ENCODE data around the gene CHN2.

The CHN2 gene

GRCh38 chr7:29444267-29444666 lies 249.7 kb downstream of the CHN2 start:
- Histone ChIP-seq H4K20me1 (ENCODE audit: insufficient read depth) (no peaks in the 10 kb centered on the region), H3K27ac (no peak overlapping the region), H3K4me3 (IDR thresholded peaks at IDR 0.05; ENCODE audit: insufficient read depth, low read depth, low read length) (no peak overlapping the region), H3K36me3 (ENCODE audit: insufficient read depth) (no peaks in the 10 kb centered on the region), H2AFZ (ENCODE audit: low read depth) (no peak overlapping the region), H3K4me1 (ENCODE audit: low read depth, poor library complexity, severe bottlenecking) (peaks cover 14% of the 10 kb centered on the region), H3K27me3 (ENCODE audit: insufficient read depth, low read depth) (no peaks in the 10 kb centered on the region), H3K4me2 (no peak overlapping the region), H3K9ac (no peak overlapping the region), H3K79me2 (ENCODE audit: insufficient read depth, low read depth) (no peaks in the 10 kb centered on the region)
- TF ChIP-seq CTCF (conservative IDR thresholded peaks at IDR 0.05; ENCODE audit: low read depth, low read length) = no peak

- Histone ChIP-seq H3K27ac (no peak overlapping the region), H3K79me2 (ENCODE audit: insufficient read depth, low read depth) (no peaks in the 10 kb centered on the region), H3K4me2 (no peak overlapping the region), H3K36me3 (ENCODE audit: insufficient read depth) (no peaks in the 10 kb centered on the region), H3K9ac (no peak overlapping the region), H3K4me1 (ENCODE audit: low read depth, poor library complexity, severe bottlenecking) (peaks cover 14% of the 10 kb centered on the region), H2AFZ (ENCODE audit: low read depth) (no peak overlapping the region), H3K4me3 (IDR thresholded peaks at IDR 0.05; ENCODE audit: insufficient read depth, low read depth, low read length) (no peak overlapping the region), H4K20me1 (ENCODE audit: insufficient read depth) (no peaks in the 10 kb centered on the region), H3K27me3 (ENCODE audit: insufficient read depth, low read depth) (no peaks in the 10 kb centered on the region)
- TF ChIP-seq CTCF (conservative IDR thresholded peaks at IDR 0.05; ENCODE audit: low read depth, low read length) = no peak
Observed at GRCh38 chr7:29445736-29446135, 251.2 kb downstream of the CHN2 start.

GRCh38 chr7:29447828-29448227 lies 253.3 kb downstream of the CHN2 start:
- Histone ChIP-seq H3K9ac (no peak overlapping the region), H4K20me1 (ENCODE audit: insufficient read depth) (no peaks in the 10 kb centered on the region), H3K27ac (no peak overlapping the region), H3K27me3 (ENCODE audit: insufficient read depth, low read depth) (no peaks in the 10 kb centered on the region), H2AFZ (ENCODE audit: low read depth) (no peak overlapping the region), H3K36me3 (ENCODE audit: insufficient read depth) (no peaks in the 10 kb centered on the region), H3K4me2 (no peak overlapping the region), H3K79me2 (ENCODE audit: insufficient read depth, low read depth) (no peaks in the 10 kb centered on the region), H3K4me3 (IDR thresholded peaks at IDR 0.05; ENCODE audit: insufficient read depth, low read depth, low read length) (no peak overlapping the region), H3K4me1 (ENCODE audit: low read depth, poor library complexity, severe bottlenecking) (peaks cover 4% of the 10 kb centered on the region)
- TF ChIP-seq CTCF (conservative IDR thresholded peaks at IDR 0.05; ENCODE audit: low read depth, low read length) = no peak

- H3K36me3 ChIP-seq (ENCODE audit: insufficient read depth) = no peaks in the 10 kb centered on the region
- no peak for TF ChIP-seq CTCF (conservative IDR thresholded peaks at IDR 0.05; ENCODE audit: low read depth, low read length)
- H3K4me2 ChIP-seq = no peak overlapping the region
- H3K27me3 ChIP-seq (ENCODE audit: insufficient read depth, low read depth) = no peaks in the 10 kb centered on the region
- H3K27ac ChIP-seq = no peak overlapping the region
- no peak overlapping the region for H3K9ac ChIP-seq
- H2AFZ ChIP-seq (ENCODE audit: low read depth) = no peak overlapping the region
- H3K4me1 ChIP-seq (ENCODE audit: low read depth, poor library complexity, severe bottlenecking) = peaks cover 4% of the 10 kb centered on the region
- no peak overlapping the region for H3K4me3 ChIP-seq (IDR thresholded peaks at IDR 0.05; ENCODE audit: insufficient read depth, low read depth, low read length)
- H3K79me2 ChIP-seq (ENCODE audit: insufficient read depth, low read depth) = no peaks in the 10 kb centered on the region
- H4K20me1 ChIP-seq (ENCODE audit: insufficient read depth) = no peaks in the 10 kb centered on the region
Observed at GRCh38 chr7:29449569-29450260, 255.1 kb downstream of the CHN2 start.

Data from KMS-11 (cell line).